ENCODE measurements around the gene KXD1.

DNA sequence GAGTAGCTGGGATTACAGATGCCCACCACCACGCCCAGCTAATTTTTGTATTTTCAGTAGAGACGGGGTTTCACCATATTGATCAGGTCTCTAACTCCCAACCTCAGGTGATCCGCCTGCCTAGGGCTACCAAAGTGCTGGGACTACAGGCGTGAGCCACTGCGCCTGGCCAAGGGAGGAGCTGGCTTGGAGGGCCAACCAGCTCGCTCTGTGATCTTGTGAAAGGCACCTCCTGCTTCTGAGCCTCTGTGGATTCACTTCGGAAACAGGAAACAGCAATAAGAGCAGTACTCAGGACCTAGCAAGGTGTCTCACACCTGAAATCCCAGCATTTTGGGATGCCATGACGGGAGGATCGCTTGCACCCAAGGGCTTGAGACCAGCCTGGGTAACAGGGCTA is 33.8 kb upstream of the KXD1 start:
- TF ChIP-seq, protein P1, sequence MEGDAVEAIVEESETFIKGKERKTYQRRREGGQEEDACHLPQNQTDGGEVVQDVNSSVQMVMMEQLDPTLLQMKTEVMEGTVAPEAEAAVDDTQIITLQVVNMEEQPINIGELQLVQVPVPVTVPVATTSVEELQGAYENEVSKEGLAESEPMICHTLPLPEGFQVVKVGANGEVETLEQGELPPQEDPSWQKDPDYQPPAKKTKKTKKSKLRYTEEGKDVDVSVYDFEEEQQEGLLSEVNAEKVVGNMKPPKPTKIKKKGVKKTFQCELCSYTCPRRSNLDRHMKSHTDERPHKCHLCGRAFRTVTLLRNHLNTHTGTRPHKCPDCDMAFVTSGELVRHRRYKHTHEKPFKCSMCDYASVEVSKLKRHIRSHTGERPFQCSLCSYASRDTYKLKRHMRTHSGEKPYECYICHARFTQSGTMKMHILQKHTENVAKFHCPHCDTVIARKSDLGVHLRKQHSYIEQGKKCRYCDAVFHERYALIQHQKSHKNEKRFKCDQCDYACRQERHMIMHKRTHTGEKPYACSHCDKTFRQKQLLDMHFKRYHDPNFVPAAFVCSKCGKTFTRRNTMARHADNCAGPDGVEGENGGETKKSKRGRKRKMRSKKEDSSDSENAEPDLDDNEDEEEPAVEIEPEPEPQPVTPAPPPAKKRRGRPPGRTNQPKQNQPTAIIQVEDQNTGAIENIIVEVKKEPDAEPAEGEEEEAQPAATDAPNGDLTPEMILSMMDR (IDR thresholded peaks at IDR 0.05), result no peak
- TF ChIP-seq POLR2A (IDR thresholded peaks at IDR 0.05), result no peak

Data from Peyer's patch (tissue), 4 donors.